OCI-LY1 (cell line): Measurements from ENCODE around the gene LTA4H.

Source experiments
- EZH2 ChIP-seq: fragments of 200-600 bp; sonication (generic), shearing (Covaris generic); IDR thresholded peaks from 2 replicates; pipeline ENCODE4 v1.8.0; 2017; ENCODE audit warnings: borderline replicate concordance, mixed run types, mild to moderate bottlenecking, antibody characterized with exemption, low read length, moderate library complexity, mixed read lengths
- TF ChIP-seq, protein P1 (sequence below): fragments of 200-600 bp; sonication (generic), shearing (Covaris generic); IDR thresholded peaks from 2 replicates; pipeline ENCODE4 v1.5.1; 2017; ENCODE audit warnings: mild to moderate bottlenecking, antibody characterized with exemption, low read length, moderate library complexity, mixed read lengths

- TF ChIP-seq, protein P1, sequence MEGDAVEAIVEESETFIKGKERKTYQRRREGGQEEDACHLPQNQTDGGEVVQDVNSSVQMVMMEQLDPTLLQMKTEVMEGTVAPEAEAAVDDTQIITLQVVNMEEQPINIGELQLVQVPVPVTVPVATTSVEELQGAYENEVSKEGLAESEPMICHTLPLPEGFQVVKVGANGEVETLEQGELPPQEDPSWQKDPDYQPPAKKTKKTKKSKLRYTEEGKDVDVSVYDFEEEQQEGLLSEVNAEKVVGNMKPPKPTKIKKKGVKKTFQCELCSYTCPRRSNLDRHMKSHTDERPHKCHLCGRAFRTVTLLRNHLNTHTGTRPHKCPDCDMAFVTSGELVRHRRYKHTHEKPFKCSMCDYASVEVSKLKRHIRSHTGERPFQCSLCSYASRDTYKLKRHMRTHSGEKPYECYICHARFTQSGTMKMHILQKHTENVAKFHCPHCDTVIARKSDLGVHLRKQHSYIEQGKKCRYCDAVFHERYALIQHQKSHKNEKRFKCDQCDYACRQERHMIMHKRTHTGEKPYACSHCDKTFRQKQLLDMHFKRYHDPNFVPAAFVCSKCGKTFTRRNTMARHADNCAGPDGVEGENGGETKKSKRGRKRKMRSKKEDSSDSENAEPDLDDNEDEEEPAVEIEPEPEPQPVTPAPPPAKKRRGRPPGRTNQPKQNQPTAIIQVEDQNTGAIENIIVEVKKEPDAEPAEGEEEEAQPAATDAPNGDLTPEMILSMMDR = no peak
- TF ChIP-seq EZH2 = no peak
Measured at GRCh38 chr12:95974358-95974757, 61.0 kb downstream of the LTA4H start.
